Fibroblast of lung (primary cell): Measurements from ENCODE around the gene FAM204A. TPM values are rescaled to one million over a fixed set of nuclear protein-coding genes. Genes with fewer than 3 reads are reported as not detected.

Experiments
- DNase-seq, 2 donors: peaks; one replicate each; pipeline versions ENCODE4 v3.0.0 to v3.0.0-alpha.2; 2010; ENCODE audit warnings: low read depth in 2 of 2
- H2AFZ ChIP-seq: 2 replicates; pipeline ENCODE4 v1.5.1; 2012; ENCODE audit warnings: low read length, control low read depth, inconsistent platforms
- H3K27ac ChIP-seq: 2 replicates; pipeline ENCODE4 v1.5.1; 2011; ENCODE audit warnings: low read length, control low read depth; ENCODE audit not compliant: insufficient read depth
- H3K27me3 ChIP-seq: 2 replicates; pipeline ENCODE4 v1.5.1; 2011; ENCODE audit warnings: mild to moderate bottlenecking, low read length; ENCODE audit not compliant: control insufficient read depth, insufficient read depth
- H3K36me3 ChIP-seq: 2 replicates; pipeline ENCODE4 v1.5.1; 2011; ENCODE audit warnings: low read length; ENCODE audit not compliant: control insufficient read depth, insufficient read depth
- H3K4me1 ChIP-seq: 2 replicates; pipeline ENCODE4 v1.5.1; 2011; ENCODE audit warnings: low read length; ENCODE audit not compliant: control insufficient read depth, insufficient read depth; ENCODE audit errors: extremely low read depth
- H3K4me2 ChIP-seq: 2 replicates; pipeline ENCODE4 v1.5.1; 2011; ENCODE audit warnings: low read length, control low read depth; ENCODE audit not compliant: insufficient read depth; ENCODE audit errors: extremely low read depth
- H3K4me3 ChIP-seq, 4 experiments: fragments of 200-600 bp in 1 of 4; sonication (generic) in 1 of 4; replicated peaks in 1 of 4; 2 replicates each; pipeline ENCODE4 v1.5.1; 2011 to 2016; ENCODE audit warnings: low read length in 4 of 4, low read depth in 3 of 4, mild to moderate bottlenecking in 3 of 4, control low read depth in 2 of 4, inconsistent platforms in 1 of 4, mixed read lengths in 1 of 4; ENCODE audit not compliant: insufficient read depth in 1 of 4; ENCODE audit errors: control extremely low read depth in 1 of 4
- H3K79me2 ChIP-seq: 2 replicates; pipeline ENCODE4 v1.5.1; 2012; ENCODE audit warnings: mild to moderate bottlenecking, low read length, inconsistent platforms; ENCODE audit not compliant: control insufficient read depth, insufficient read depth
- H3K9ac ChIP-seq: 2 replicates; pipeline ENCODE4 v1.5.1; 2011; ENCODE audit warnings: mild to moderate bottlenecking, low read length, control low read depth; ENCODE audit not compliant: insufficient read depth
- H3K9me3 ChIP-seq: 2 replicates; pipeline ENCODE4 v1.5.1; 2012; ENCODE audit warnings: low read depth, low read length; ENCODE audit not compliant: control insufficient read depth, insufficient read depth
- H4K20me1 ChIP-seq: 2 replicates; pipeline ENCODE4 v1.5.1; 2011; ENCODE audit warnings: low read length; ENCODE audit not compliant: control insufficient read depth, insufficient read depth; ENCODE audit errors: extremely low read depth
- CTCF ChIP-seq, 2 donors: IDR thresholded peaks in 1 of 2; conservative IDR thresholded peaks in 1 of 2; 1 replicate in 1 of 2; 2 replicates in 1 of 2; pipeline ENCODE4 v1.5.1; 2011 to 2012; ENCODE audit warnings: low read length in 2 of 2, control low read depth in 1 of 2, inconsistent platforms in 1 of 2, low read depth in 1 of 2, mild to moderate bottlenecking in 1 of 2
- EZH2 ChIP-seq: IDR thresholded peaks from 2 replicates; pipeline ENCODE4 v1.5.1; 2012; ENCODE audit warnings: low read length, control low read depth, mild to moderate bottlenecking; ENCODE audit errors: missing control alignments
- polyA plus RNA-seq, 2 donors: library from polyadenylated mRNA; depleted of rRNA in 1 of 2; stranded (reverse) in 1 of 2; unstranded in 1 of 2; fragments of >200 nt; gene quantifications; 2 replicates each; pipeline ENCODE4 v1.2.1, GENCODE V29; 2011 to 2012; ENCODE audit warnings: missing spikeins in 1 of 2
- total RNA-seq: library from RNA; depleted of rRNA; stranded (reverse); fragments of >200 nt; gene quantifications from 2 replicates; pipeline ENCODE4 v1.2.1, GENCODE V29; 2014

The FAM204A gene
- total and polyA plus RNA-seq, 2 donors (not counting 1 experiment from before 2014, with no cell fraction given): 47.2 to 54.8 TPM

- TF ChIP-seq EZH2: no peak
- no peak overlapping the region for H3K27ac ChIP-seq
- H3K4me3 ChIP-seq: no peak overlapping the region
- no peak overlapping the region for H3K9ac ChIP-seq
- no peaks in the 10 kb centered on the region for H3K36me3 ChIP-seq
- no peaks in the 10 kb centered on the region for H3K79me2 ChIP-seq
- H3K4me1 ChIP-seq: no peaks in the 10 kb centered on the region
- H2AFZ ChIP-seq: no peak overlapping the region
- H3K9me3 ChIP-seq: no peaks in the 10 kb centered on the region
- H4K20me1 ChIP-seq: no peaks in the 10 kb centered on the region
- no peak overlapping the region for H3K4me2 ChIP-seq
- H3K27me3 ChIP-seq: no peaks in the 10 kb centered on the region
- no peak for DNase-seq
Observed at GRCh38 chr10:118273662-118274061, 68.5 kb downstream of the FAM204A start.

- Histone ChIP-seq H3K36me3 (no peaks in the 10 kb centered on the region), H3K27ac (no peak overlapping the region), H4K20me1 (no peaks in the 10 kb centered on the region), H2AFZ (no peak overlapping the region), H3K9me3 (no peaks in the 10 kb centered on the region), H3K27me3 (no peaks in the 10 kb centered on the region), H3K79me2 (no peaks in the 10 kb centered on the region), H3K9ac (no peak overlapping the region), H3K4me3 (no peak overlapping the region), H3K4me1 (no peaks in the 10 kb centered on the region), H3K4me2 (no peak overlapping the region)
- DNase-seq: no peak
- no peak for TF ChIP-seq EZH2
- TF ChIP-seq CTCF (conservative IDR thresholded peaks at IDR 0.05 in 1 of 2, IDR thresholded peaks at IDR 0.05 in 1 of 2; ENCODE audit: low read depth in 1 of 2, low read length in 2 of 2): no peak
Observed at GRCh38 chr10:118272767-118273166, 69.4 kb downstream of the FAM204A start.

- Histone ChIP-seq H2AFZ (peak overlapping the region; percentile 33), H4K20me1 (no peaks in the 10 kb centered on the region), H3K9me3 (no peaks in the 10 kb centered on the region), H3K27ac (no peak overlapping the region), H3K4me3 (peak overlapping the region in 3 of 4 experiments; percentile 16 to 32 (median 23)), H3K36me3 (no peaks in the 10 kb centered on the region), H3K27me3 (no peaks in the 10 kb centered on the region), H3K79me2 (no peaks in the 10 kb centered on the region), H3K4me2 (peak overlapping the region; percentile 59), H3K4me1 (no peaks in the 10 kb centered on the region), H3K9ac (no peak overlapping the region)
- TF ChIP-seq EZH2 (no peak), CTCF (conservative IDR thresholded peaks at IDR 0.05 in 1 of 2, IDR thresholded peaks at IDR 0.05 in 1 of 2; ENCODE audit: low read depth in 1 of 2, low read length in 2 of 2) (no peak)
- peak; percentile 4 to 18 for DNase-seq
Observed at GRCh38 chr10:118272149-118272721, 69.9 kb downstream of the FAM204A start.
